SK-MEL-5 (cell line): Measurements from ENCODE around the gene DUSP22. TPM values are rescaled to one million over a fixed set of nuclear protein-coding genes. Genes with fewer than 3 reads are reported as not detected.

Experiments used
- DNase-seq: peaks from one replicate; pipeline ENCODE4 v3.0.0-alpha.2; 2016; ENCODE audit warnings: low read depth, low spot score
- in situ Hi-C: cut with HindIII; loops from 2 replicates; pipeline ENCODE4 v1.10.0; 2016; ENCODE audit warnings: low sequenced_read_pairs, high pct_unique_total_duplicates, low pct_unique_long_range_greater_than_20kb
- total RNA-seq: library from RNA; depleted of rRNA; stranded (reverse); fragments of >200 nt; shearing (Covaris generic); gene quantifications from 2 replicates; pipeline ENCODE4 v1.2.3, GENCODE V29; 2014

Gene DUSP22
- total RNA-seq, 1 experiment from 2014 or later: 32.4 TPM

GRCh38 chr6:351867-352289 lies 59.6 kb downstream of the DUSP22 start:
- in situ Hi-C loops: no loop called here
- no peak for DNase-seq

GRCh38 chr6:352474-352873 lies 60.2 kb downstream of the DUSP22 start:
- DNase-seq: no peak
- in situ Hi-C loops: no loop called here

- DNase-seq: no peak
- in situ Hi-C loops: no loop called here
These were observed 60.7 kb downstream of the DUSP22 start for GRCh38 chr6:352896-353470.

GRCh38 chr6:353642-354614 lies 61.6 kb downstream of the DUSP22 start:
- DNase-seq: no peak

GRCh38 chr6:354631-355280 lies 62.5 kb downstream of the DUSP22 start:
- in situ Hi-C loops: no loop called here

More at GRCh38 chr6:353642-354614, 61.6 kb downstream of the DUSP22 start:
- in situ Hi-C loops: no loop called here

GRCh38 chr6:355373-356208 lies 63.3 kb downstream of the DUSP22 start:
- in situ Hi-C loops: no loop called here
- DNase-seq: no peak

More at GRCh38 chr6:354631-355280, 62.5 kb downstream of the DUSP22 start:
- DNase-seq: no peak

GRCh38 chr6:356828-357251 lies 64.6 kb downstream of the DUSP22 start:
- in situ Hi-C loops: no loop called here
- DNase-seq: no peak

GRCh38 chr6:357261-357790 lies 65.0 kb downstream of the DUSP22 start:
- in situ Hi-C loops: no loop called here
- DNase-seq: no peak

GRCh38 chr6:357791-358341 lies 65.6 kb downstream of the DUSP22 start:
- DNase-seq: no peak
- in situ Hi-C loops: no loop called here

- in situ Hi-C loops: no loop called here
- no peak for DNase-seq
These were observed 66.1 kb downstream of the DUSP22 start for GRCh38 chr6:358432-358831.

GRCh38 chr6:358847-359246 lies 66.6 kb downstream of the DUSP22 start:
- in situ Hi-C loops: no loop called here
- DNase-seq: no peak

GRCh38 chr6:359261-360035 lies 67.2 kb downstream of the DUSP22 start:
- no peak for DNase-seq
- in situ Hi-C loops: no loop called here

GRCh38 chr6:360349-360748 lies 68.1 kb downstream of the DUSP22 start:
- DNase-seq: no peak
- in situ Hi-C loops: no loop called here

- in situ Hi-C loops: no loop called here
- no peak for DNase-seq
These were observed 68.6 kb downstream of the DUSP22 start for GRCh38 chr6:360764-361373.

- in situ Hi-C loops: no loop called here
- no peak for DNase-seq
These were observed 69.3 kb downstream of the DUSP22 start for GRCh38 chr6:361411-362132.
